AG04450 (cell line): ENCODE results near the gene MYBPH. TPM values are rescaled to one million over a fixed set of nuclear protein-coding genes. Genes with fewer than 3 reads are reported as not detected.

Source experiments
- CTCF ChIA-PET: fragments of 300-600, 350-600 bp; formaldehyde crosslinking; extraction: SDS; loops from one replicate; lab custom pipeline; 2022; ENCODE audit warnings: antibody characterized with exemption, inconsistent platforms; lab: Charles Lee
- POLR2A ChIA-PET: fragments of 350-600 bp; formaldehyde crosslinking; extraction: SDS; loops from one replicate; lab custom pipeline; 2021; ENCODE audit warnings: antibody characterized with exemption, inconsistent platforms; lab: Yijun Ruan, JAX
- DNase-seq: peaks from one replicate; pipeline ENCODE4 v3.0.0-alpha.2; 2011; ENCODE audit warnings: low read depth, low spot score
- H3K27ac ChIP-seq: one replicate; pipeline ENCODE4 v1.5.1; 2012; ENCODE audit warnings: low read depth, low read length, control low read depth
- H3K27me3 ChIP-seq: one replicate; pipeline ENCODE4 v1.6.0; 2012; ENCODE audit warnings: low read length; ENCODE audit not compliant: control insufficient read depth, insufficient read depth
- H3K4me3 ChIP-seq: 2 replicates; pipeline ENCODE4 v1.5.1; 2011; ENCODE audit warnings: mild to moderate bottlenecking, low read depth, low read length, control low read depth
- H3K9me3 ChIP-seq: 2 replicates; pipeline ENCODE4 v1.5.1; 2012; ENCODE audit warnings: low read length; ENCODE audit not compliant: control insufficient read depth, insufficient read depth
- polyA plus RNA-seq: library from polyadenylated mRNA; depleted of rRNA; stranded (reverse); fragments of >200 nt; gene quantifications from 2 replicates; pipeline ENCODE4 v1.2.3, GENCODE V29; 2011
- TF ChIP-seq, protein P1 (sequence below): IDR thresholded peaks from 2 replicates; pipeline ENCODE4 v1.5.1; 2011; ENCODE audit warnings: low read depth, low read length, control low read depth, inconsistent platforms

Gene MYBPH
- polyA plus RNA-seq, 1 experiment: 0.04 TPM

DNA sequence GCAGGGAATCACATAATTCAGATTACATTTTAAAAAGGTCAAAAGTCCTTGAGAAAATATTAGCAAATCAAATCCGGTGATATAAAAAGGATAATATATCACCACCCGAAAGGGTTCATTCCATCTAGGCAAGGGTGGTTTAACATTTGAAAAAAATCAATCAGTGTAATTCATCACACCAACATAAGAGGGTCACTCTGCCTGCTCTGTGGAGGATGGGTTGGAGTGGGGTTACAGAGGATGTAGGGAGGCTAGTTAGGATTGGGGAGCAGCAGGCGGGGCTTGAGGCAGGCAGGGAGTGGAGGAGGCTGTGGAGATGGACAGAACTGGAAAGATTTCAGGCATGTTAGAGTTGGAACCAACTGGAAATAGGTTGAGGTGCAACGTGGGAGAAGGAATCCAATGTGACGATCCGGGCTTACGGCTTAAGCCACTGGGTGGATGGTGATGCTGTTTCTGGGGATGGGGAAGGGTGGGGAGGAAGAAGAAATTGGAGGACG, 35.6 kb downstream of the MYBPH start:
- Histone ChIP-seq H3K27ac (no peak overlapping the region), H3K9me3 (no peaks in the 10 kb centered on the region; the same call in 1 of the 2 replicates), H3K4me3 (no peak overlapping the region), H3K27me3 (peaks cover 40% of the 10 kb centered on the region)
- ChIA-PET POLR2A (no interaction called here), CTCF (interaction anchor here (1.1 kb wide), 1 partner anchor 22 kb away, joined by 3 read pairs; no protein-coding TSS in a partner anchor)
- TF ChIP-seq, protein P1, sequence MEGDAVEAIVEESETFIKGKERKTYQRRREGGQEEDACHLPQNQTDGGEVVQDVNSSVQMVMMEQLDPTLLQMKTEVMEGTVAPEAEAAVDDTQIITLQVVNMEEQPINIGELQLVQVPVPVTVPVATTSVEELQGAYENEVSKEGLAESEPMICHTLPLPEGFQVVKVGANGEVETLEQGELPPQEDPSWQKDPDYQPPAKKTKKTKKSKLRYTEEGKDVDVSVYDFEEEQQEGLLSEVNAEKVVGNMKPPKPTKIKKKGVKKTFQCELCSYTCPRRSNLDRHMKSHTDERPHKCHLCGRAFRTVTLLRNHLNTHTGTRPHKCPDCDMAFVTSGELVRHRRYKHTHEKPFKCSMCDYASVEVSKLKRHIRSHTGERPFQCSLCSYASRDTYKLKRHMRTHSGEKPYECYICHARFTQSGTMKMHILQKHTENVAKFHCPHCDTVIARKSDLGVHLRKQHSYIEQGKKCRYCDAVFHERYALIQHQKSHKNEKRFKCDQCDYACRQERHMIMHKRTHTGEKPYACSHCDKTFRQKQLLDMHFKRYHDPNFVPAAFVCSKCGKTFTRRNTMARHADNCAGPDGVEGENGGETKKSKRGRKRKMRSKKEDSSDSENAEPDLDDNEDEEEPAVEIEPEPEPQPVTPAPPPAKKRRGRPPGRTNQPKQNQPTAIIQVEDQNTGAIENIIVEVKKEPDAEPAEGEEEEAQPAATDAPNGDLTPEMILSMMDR: no peak
- DNase-seq: no peak

DNA sequence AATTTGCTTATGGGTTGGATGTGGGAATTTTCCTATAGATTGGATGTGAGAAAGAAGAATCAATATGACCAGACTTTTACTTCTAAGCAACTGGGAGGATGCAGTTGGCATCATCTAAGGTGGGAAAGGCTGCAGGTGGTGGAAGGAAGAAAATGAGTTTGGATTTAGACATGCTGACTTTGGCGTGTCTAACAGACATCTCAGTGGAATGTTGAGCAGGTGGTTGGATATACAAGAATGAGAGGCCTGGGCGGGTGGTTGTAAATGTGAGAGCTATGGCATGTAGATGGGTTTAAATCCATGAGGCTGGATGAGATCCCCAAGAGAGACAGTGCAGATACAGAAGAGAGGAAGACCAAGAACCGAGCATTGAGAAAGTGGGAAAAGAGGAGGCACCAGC, 37.6 kb downstream of the MYBPH start:
- ChIA-PET POLR2A (no interaction called here), CTCF (interaction anchor here (0.9 to 1.0 kb wide), 2 partner anchors 12 to 20 kb away, joined by 3 to 4 read pairs; no protein-coding TSS in a partner anchor)
- no peak for DNase-seq
- TF ChIP-seq, protein P1: no peak
- H3K27me3 ChIP-seq: peaks cover 39% of the 10 kb centered on the region
- H3K9me3 ChIP-seq: no peaks in the 10 kb centered on the region; the same call in 1 of the 2 replicates
- H3K4me3 ChIP-seq: no peak overlapping the region
- H3K27ac ChIP-seq: no peak overlapping the region

DNA sequence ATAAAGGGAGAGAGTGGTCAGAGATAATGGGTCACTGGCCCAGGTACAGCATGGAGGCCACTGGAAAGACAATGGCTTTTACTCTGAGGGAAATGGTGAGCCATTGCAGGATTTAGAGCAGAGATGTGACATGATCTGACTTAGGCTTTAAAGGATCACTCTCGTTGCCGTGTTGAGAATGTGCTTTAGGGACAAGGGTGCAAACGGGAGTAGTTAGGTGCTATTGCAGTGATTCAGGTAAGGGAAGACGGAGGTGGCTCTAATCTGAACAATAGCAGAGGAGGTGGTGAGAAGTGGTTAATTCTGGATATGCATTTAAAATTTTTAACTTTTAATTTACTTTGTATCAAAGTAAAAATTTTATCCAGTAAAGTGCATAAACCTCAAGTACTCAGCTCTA, 38.3 kb downstream of the MYBPH start:
- Histone ChIP-seq H3K4me3 (no peak overlapping the region), H3K9me3 (no peaks in the 10 kb centered on the region), H3K27ac (no peak overlapping the region), H3K27me3 (peaks cover 39% of the 10 kb centered on the region)
- ChIA-PET CTCF (interaction anchor here (0.5 to 0.8 kb wide), 3 partner anchors 17 to 130 kb away, joined by 3 read pairs; no protein-coding TSS in a partner anchor), POLR2A (no interaction called here)
- TF ChIP-seq, protein P1: no peak
- no peak for DNase-seq

DNA sequence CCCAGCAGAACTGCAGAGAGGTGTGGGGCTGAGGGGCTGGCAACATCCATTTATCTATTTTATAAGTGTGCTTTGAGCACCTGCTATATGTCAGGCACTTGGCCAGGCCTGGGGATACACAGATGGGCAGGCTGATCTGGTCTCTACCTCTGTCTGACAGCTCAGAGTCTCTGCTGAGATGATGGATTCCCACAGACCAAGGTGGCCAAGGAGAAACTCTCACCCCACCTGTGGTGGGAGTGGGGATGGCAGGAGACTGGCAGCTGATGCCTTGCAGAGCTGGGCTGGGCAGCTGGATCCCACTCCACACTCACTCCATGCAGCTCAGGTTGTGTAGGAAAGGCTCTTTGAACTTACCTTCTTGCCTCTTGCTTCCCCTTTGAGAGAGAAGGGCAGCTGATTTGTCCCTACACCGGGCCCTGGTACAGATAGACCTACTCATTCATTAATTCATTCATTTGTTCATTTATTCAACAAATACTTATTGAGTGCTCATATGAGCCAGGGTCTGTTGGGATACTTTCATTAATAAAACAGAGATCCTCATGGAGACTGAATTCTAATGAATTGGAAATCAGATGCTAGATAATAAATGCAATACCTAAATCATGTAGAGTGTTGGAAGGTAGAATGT, 39.1 kb downstream of the MYBPH start:
- CTCF ChIA-PET: interaction anchor here (5.6 kb wide), 1 partner anchor 18 kb away, joined by 24 read pairs; no protein-coding TSS in a partner anchor
- DNase-seq: no peak
- Histone ChIP-seq H3K27me3 (peaks cover 39% of the 10 kb centered on the region), H3K4me3 (no peak overlapping the region), H3K27ac (no peak overlapping the region), H3K9me3 (no peaks in the 10 kb centered on the region)
- TF ChIP-seq, protein P1: no peak
- POLR2A ChIA-PET: no interaction called here
